ENCODE results near the gene RPS2.

Gene RPS2

GRCh38 chr16:1980770-1981087 is 16.1 kb upstream of the RPS2 start:
- Histone ChIP-seq H3K4me1 (ENCODE audit: control insufficient read depth, insufficient read depth, low read length, unreplicated experiment) (peaks cover 11% of the 10 kb centered on the region), H3K4me3 (ENCODE audit: low read depth, low read length) (no peak overlapping the region), H3K27ac (ENCODE audit: low read depth, low read length) (no peak overlapping the region), H3K27me3 (ENCODE audit: insufficient read depth, low read length) (peaks cover 42% of the 10 kb centered on the region), H3K79me2 (ENCODE audit: control insufficient read depth, insufficient read depth, low read length, unreplicated experiment) (peaks cover 11% of the 10 kb centered on the region), H2AFZ (ENCODE audit: low read length, unreplicated experiment) (no peak overlapping the region), H3K36me3 (ENCODE audit: insufficient read depth, low read length) (peaks cover 4% of the 10 kb centered on the region; the same call in 1 of the 2 replicates)

- H2AFZ ChIP-seq (ENCODE audit: low read length, unreplicated experiment): no peak overlapping the region
- peaks cover 6% of the 10 kb centered on the region for H3K4me1 ChIP-seq (ENCODE audit: control insufficient read depth, insufficient read depth, low read length, unreplicated experiment)
- peaks cover 6% of the 10 kb centered on the region for H3K79me2 ChIP-seq (ENCODE audit: control insufficient read depth, insufficient read depth, low read length, unreplicated experiment)
- peaks cover 4% of the 10 kb centered on the region; the same call in 1 of the 2 replicates for H3K36me3 ChIP-seq (ENCODE audit: insufficient read depth, low read length)
- H3K27me3 ChIP-seq (ENCODE audit: insufficient read depth, low read length): peaks cover 42% of the 10 kb centered on the region
- no peak overlapping the region for H3K4me3 ChIP-seq (ENCODE audit: low read depth, low read length)
- H3K27ac ChIP-seq (ENCODE audit: low read depth, low read length): no peak overlapping the region
Measured at GRCh38 chr16:1980030-1980769, 15.6 kb upstream of the RPS2 start.

GRCh38 chr16:1979271-1980029 is 14.8 kb upstream of the RPS2 start:
- Histone ChIP-seq H3K36me3 (ENCODE audit: insufficient read depth, low read length) (peaks cover 4% of the 10 kb centered on the region; the same call in 1 of the 2 replicates), H3K27ac (ENCODE audit: low read depth, low read length) (no peak overlapping the region), H3K4me1 (ENCODE audit: control insufficient read depth, insufficient read depth, low read length, unreplicated experiment) (no peaks in the 10 kb centered on the region), H3K79me2 (ENCODE audit: control insufficient read depth, insufficient read depth, low read length, unreplicated experiment) (no peaks in the 10 kb centered on the region), H3K27me3 (ENCODE audit: insufficient read depth, low read length) (peaks cover 42% of the 10 kb centered on the region), H2AFZ (ENCODE audit: low read length, unreplicated experiment) (no peak overlapping the region), H3K4me3 (ENCODE audit: low read depth, low read length) (no peak overlapping the region)

GRCh38 chr16:1978476-1979120 is 14.0 kb upstream of the RPS2 start:
- Histone ChIP-seq H3K27ac (ENCODE audit: low read depth, low read length) (no peak overlapping the region), H2AFZ (ENCODE audit: low read length, unreplicated experiment) (no peak overlapping the region), H3K4me1 (ENCODE audit: control insufficient read depth, insufficient read depth, low read length, unreplicated experiment) (no peaks in the 10 kb centered on the region), H3K27me3 (ENCODE audit: insufficient read depth, low read length) (peaks cover 42% of the 10 kb centered on the region), H3K4me3 (ENCODE audit: low read depth, low read length) (no peak overlapping the region), H3K36me3 (ENCODE audit: insufficient read depth, low read length) (peaks cover 4% of the 10 kb centered on the region; the same call in 1 of the 2 replicates), H3K79me2 (ENCODE audit: control insufficient read depth, insufficient read depth, low read length, unreplicated experiment) (peaks cover 8% of the 10 kb centered on the region)

- H3K27me3 ChIP-seq (ENCODE audit: insufficient read depth, low read length): peaks cover 38% of the 10 kb centered on the region
- H3K4me3 ChIP-seq (ENCODE audit: low read depth, low read length): no peak overlapping the region
- no peak overlapping the region for H2AFZ ChIP-seq (ENCODE audit: low read length, unreplicated experiment)
Measured at GRCh38 chr16:1977875-1978268, 13.2 kb upstream of the RPS2 start.

GRCh38 chr16:1976951-1977874 is 12.6 kb upstream of the RPS2 start:
- peaks cover 19% of the 10 kb centered on the region for H3K79me2 ChIP-seq (ENCODE audit: control insufficient read depth, insufficient read depth, low read length, unreplicated experiment)
- H3K4me1 ChIP-seq (ENCODE audit: control insufficient read depth, insufficient read depth, low read length, unreplicated experiment): peaks cover 3% of the 10 kb centered on the region
- H3K36me3 ChIP-seq (ENCODE audit: insufficient read depth, low read length): peaks cover 4% of the 10 kb centered on the region; the same call in 1 of the 2 replicates
- H2AFZ ChIP-seq (ENCODE audit: low read length, unreplicated experiment): no peak overlapping the region
- no peak overlapping the region for H3K4me3 ChIP-seq (ENCODE audit: low read depth, low read length)
- H3K27ac ChIP-seq (ENCODE audit: low read depth, low read length): no peak overlapping the region
- peaks cover 32% of the 10 kb centered on the region for H3K27me3 ChIP-seq (ENCODE audit: insufficient read depth, low read length)

More at GRCh38 chr16:1977875-1978268, 13.2 kb upstream of the RPS2 start:
- Histone ChIP-seq H3K79me2 (ENCODE audit: control insufficient read depth, insufficient read depth, low read length, unreplicated experiment) (peaks cover 14% of the 10 kb centered on the region), H3K36me3 (ENCODE audit: insufficient read depth, low read length) (peaks cover 4% of the 10 kb centered on the region; the same call in 1 of the 2 replicates), H3K4me1 (ENCODE audit: control insufficient read depth, insufficient read depth, low read length, unreplicated experiment) (peaks cover under 1% of the 10 kb centered on the region), H3K27ac (ENCODE audit: low read depth, low read length) (no peak overlapping the region)

GRCh38 chr16:1976216-1976520 is 11.5 kb upstream of the RPS2 start:
- peaks cover 3% of the 10 kb centered on the region for H3K4me1 ChIP-seq (ENCODE audit: control insufficient read depth, insufficient read depth, low read length, unreplicated experiment)
- H2AFZ ChIP-seq (ENCODE audit: low read length, unreplicated experiment): no peak overlapping the region
- H3K36me3 ChIP-seq (ENCODE audit: insufficient read depth, low read length): peaks cover 4% of the 10 kb centered on the region; the same call in 1 of the 2 replicates
- peaks cover 21% of the 10 kb centered on the region; the same call in 1 of the 2 replicates for H3K27me3 ChIP-seq (ENCODE audit: insufficient read depth, low read length)
- peaks cover 22% of the 10 kb centered on the region for H3K79me2 ChIP-seq (ENCODE audit: control insufficient read depth, insufficient read depth, low read length, unreplicated experiment)
- H3K4me3 ChIP-seq (ENCODE audit: low read depth, low read length): no peak overlapping the region
- no peak overlapping the region for H3K27ac ChIP-seq (ENCODE audit: low read depth, low read length)

- no peak overlapping the region for H2AFZ ChIP-seq (ENCODE audit: low read length, unreplicated experiment)
- H3K27ac ChIP-seq (ENCODE audit: low read depth, low read length): no peak overlapping the region
- peaks cover 4% of the 10 kb centered on the region; the same call in 1 of the 2 replicates for H3K36me3 ChIP-seq (ENCODE audit: insufficient read depth, low read length)
Measured at GRCh38 chr16:1975432-1976215, 11.0 kb upstream of the RPS2 start.

GRCh38 chr16:1974157-1975070 is 9.8 kb upstream of the RPS2 start:
- peaks cover 4% of the 10 kb centered on the region; the same call in 1 of the 2 replicates for H3K27me3 ChIP-seq (ENCODE audit: insufficient read depth, low read length)
- peaks cover 25% of the 10 kb centered on the region for H3K79me2 ChIP-seq (ENCODE audit: control insufficient read depth, insufficient read depth, low read length, unreplicated experiment)
- H3K27ac ChIP-seq (ENCODE audit: low read depth, low read length): no peak overlapping the region
- peaks cover 6% of the 10 kb centered on the region for H3K4me1 ChIP-seq (ENCODE audit: control insufficient read depth, insufficient read depth, low read length, unreplicated experiment)
- H2AFZ ChIP-seq (ENCODE audit: low read length, unreplicated experiment): no peak overlapping the region
- peaks cover 4% of the 10 kb centered on the region; the same call in 1 of the 2 replicates for H3K36me3 ChIP-seq (ENCODE audit: insufficient read depth, low read length)
- no peak overlapping the region for H3K4me3 ChIP-seq (ENCODE audit: low read depth, low read length)

More at GRCh38 chr16:1975432-1976215, 11.0 kb upstream of the RPS2 start:
- Histone ChIP-seq H3K4me1 (ENCODE audit: control insufficient read depth, insufficient read depth, low read length, unreplicated experiment) (peaks cover 6% of the 10 kb centered on the region), H3K79me2 (ENCODE audit: control insufficient read depth, insufficient read depth, low read length, unreplicated experiment) (peaks cover 25% of the 10 kb centered on the region), H3K4me3 (ENCODE audit: low read depth, low read length) (no peak overlapping the region), H3K27me3 (ENCODE audit: insufficient read depth, low read length) (peaks cover 16% of the 10 kb centered on the region; the same call in 1 of the 2 replicates)

Data from ACC112 (cell line).